Astrocyte (in vitro differentiated cells and primary cell): ENCODE measurements around the gene SMIM35. TPM values are rescaled to one million over a fixed set of nuclear protein-coding genes. Genes with fewer than 3 reads are reported as not detected.

Experiments
- DNase-seq: peaks from one replicate; pipeline ENCODE4 v3.0.0-alpha.2; 2010; ENCODE audit warnings: low read depth
- FAIRE-seq: peaks from 2 replicates; lab custom pipeline; 2011; peaks lifted over from hg19 to GRCh38; lab: Jason Lieb, UNC
- H2AFZ ChIP-seq: 2 replicates; pipeline ENCODE4 v1.6.0; 2012; ENCODE audit warnings: low read depth, low read length, inconsistent platforms
- H3K27ac ChIP-seq: 2 replicates; pipeline ENCODE4 v1.5.1; 2011; ENCODE audit warnings: low read depth, low read length, inconsistent platforms
- H3K27me3 ChIP-seq: 2 replicates; pipeline ENCODE4 v1.6.0; 2011; ENCODE audit warnings: low read length, inconsistent platforms; ENCODE audit not compliant: insufficient read depth
- H3K36me3 ChIP-seq: 2 replicates; pipeline ENCODE4 v1.5.1; 2011; ENCODE audit warnings: low read length, inconsistent platforms; ENCODE audit not compliant: insufficient read depth
- H3K4me1 ChIP-seq: 2 replicates; pipeline ENCODE4 v1.5.1; 2011; ENCODE audit warnings: low read length, inconsistent platforms; ENCODE audit not compliant: insufficient read depth
- H3K4me2 ChIP-seq: 2 replicates; pipeline ENCODE4 v1.6.0; 2012; ENCODE audit warnings: low read length, inconsistent platforms
- H3K4me3 ChIP-seq: 2 replicates; pipeline ENCODE4 v1.5.1; 2011; ENCODE audit warnings: low read depth, mild to moderate bottlenecking, low read length, inconsistent platforms; ENCODE audit not compliant: insufficient read depth
- H3K79me2 ChIP-seq: 2 replicates; pipeline ENCODE4 v1.6.0; 2012; ENCODE audit warnings: mild to moderate bottlenecking, low read length, inconsistent platforms; ENCODE audit not compliant: insufficient read depth
- H3K9ac ChIP-seq: 2 replicates; pipeline ENCODE4 v1.6.0; 2012; ENCODE audit warnings: mild to moderate bottlenecking, low read length, inconsistent platforms
- H3K9me3 ChIP-seq: 2 replicates; pipeline ENCODE4 v1.5.1; 2012; ENCODE audit warnings: low read depth, mild to moderate bottlenecking, low read length, inconsistent platforms; ENCODE audit not compliant: insufficient read depth
- H4K20me1 ChIP-seq: 2 replicates; pipeline ENCODE4 v1.6.0; 2012; ENCODE audit warnings: low read length, inconsistent platforms; ENCODE audit not compliant: insufficient read depth
- H3K27ac Mint-ChIP-seq: one replicate; pipeline ENCODE4 v1.8.0; 2021; ENCODE audit warnings: mild to moderate bottlenecking, mixed read lengths; ENCODE audit not compliant: unreplicated experiment
- H3K27me3 Mint-ChIP-seq: one replicate; pipeline ENCODE4 v1.8.0; 2021; ENCODE audit warnings: low read depth, mixed read lengths; ENCODE audit not compliant: unreplicated experiment
- H3K36me3 Mint-ChIP-seq: one replicate; pipeline ENCODE4 v1.8.0; 2021; ENCODE audit warnings: low read depth, mixed read lengths; ENCODE audit not compliant: unreplicated experiment
- H3K4me1 Mint-ChIP-seq: one replicate; pipeline ENCODE4 v1.8.0; 2021; ENCODE audit warnings: low read depth, mixed read lengths; ENCODE audit not compliant: unreplicated experiment
- H3K4me3 Mint-ChIP-seq: one replicate; pipeline ENCODE4 v1.8.0; 2021; ENCODE audit warnings: mild to moderate bottlenecking, moderate library complexity, mixed read lengths; ENCODE audit not compliant: unreplicated experiment
- H3K9me3 Mint-ChIP-seq: one replicate; pipeline ENCODE4 v1.8.0; 2021; ENCODE audit warnings: mild to moderate bottlenecking, mixed read lengths; ENCODE audit not compliant: unreplicated experiment
- CTCF ChIP-seq: IDR thresholded peaks from 2 replicates; pipeline ENCODE4 v1.5.1; 2011; ENCODE audit warnings: low read depth, mild to moderate bottlenecking, inconsistent platforms, low read length, moderate library complexity; ENCODE audit not compliant: insufficient read depth
- EZH2 ChIP-seq: IDR thresholded peaks from 2 replicates; pipeline ENCODE4 v1.6.1; 2012; ENCODE audit warnings: mild to moderate bottlenecking, low read length, inconsistent platforms; ENCODE audit not compliant: insufficient read depth
- total RNA-seq: library from RNA; stranded (reverse); gene quantifications from 2 replicates; pipeline ENCODE4 v1.2.1, GENCODE V29; 2021

Gene SMIM35
- total RNA-seq, 1 donor from 2014 or later: not detected

- Mint-ChIP-seq H3K4me3 (no peak overlapping the region), H3K36me3 (peaks cover 3% of the 10 kb centered on the region), H3K4me1 (peaks cover 4% of the 10 kb centered on the region), H3K27ac (no peak overlapping the region), H3K9me3 (peaks cover 49% of the 10 kb centered on the region), H3K27me3 (peaks cover 23% of the 10 kb centered on the region)
- no peak overlapping the region for H2AFZ ChIP-seq
- no peak overlapping the region for H3K4me3 ChIP-seq
- H3K4me1 ChIP-seq: no peaks in the 10 kb centered on the region
- DNase-seq (no peak), FAIRE-seq (no peak)
- H3K9ac ChIP-seq: no peak overlapping the region
- peaks cover 15% of the 10 kb centered on the region for H3K9me3 ChIP-seq
- peaks cover 4% of the 10 kb centered on the region for H3K27me3 ChIP-seq
- no peaks in the 10 kb centered on the region for H3K36me3 ChIP-seq
- H3K4me2 ChIP-seq: no peak overlapping the region
- no peak for TF ChIP-seq EZH2
- TF ChIP-seq CTCF: no peak
- no peaks in the 10 kb centered on the region for H4K20me1 ChIP-seq
- no peaks in the 10 kb centered on the region for H3K79me2 ChIP-seq
- H3K27ac ChIP-seq: no peak overlapping the region
These were observed 2.1 kb downstream of the SMIM35 start for GRCh38 chr11:118084656-118085055.

GRCh38 chr11:118084247-118084646, 2.5 kb downstream of the SMIM35 start:
- H3K4me3 Mint-ChIP-seq: no peak overlapping the region
- H2AFZ ChIP-seq: no peak overlapping the region

More at GRCh38 chr11:118084247-118084646, 2.5 kb downstream of the SMIM35 start:
- Histone ChIP-seq H3K4me2 (no peak overlapping the region), H3K4me3 (no peak overlapping the region), H3K9ac (no peak overlapping the region), H3K27me3 (peaks cover 4% of the 10 kb centered on the region), H3K36me3 (no peaks in the 10 kb centered on the region), H3K79me2 (no peaks in the 10 kb centered on the region), H3K9me3 (peaks cover 15% of the 10 kb centered on the region), H3K27ac (no peak overlapping the region), H3K4me1 (no peaks in the 10 kb centered on the region), H4K20me1 (no peaks in the 10 kb centered on the region)
- no peak overlapping the region for H3K27ac Mint-ChIP-seq
- FAIRE-seq (no peak), DNase-seq (no peak)
- H3K9me3 Mint-ChIP-seq: peaks cover 45% of the 10 kb centered on the region
- H3K27me3 Mint-ChIP-seq: peaks cover 23% of the 10 kb centered on the region
- peaks cover 4% of the 10 kb centered on the region for H3K4me1 Mint-ChIP-seq
- TF ChIP-seq CTCF (no peak), EZH2 (no peak)
- peaks cover 3% of the 10 kb centered on the region for H3K36me3 Mint-ChIP-seq
